Vagina (tissue), 2 donors: ENCODE data around the gene CBY3. TPM values are rescaled to one million over a fixed set of nuclear protein-coding genes. Genes with fewer than 3 reads are reported as not detected.
A peak's percentile ranks its signal among the peaks of the same experiment; 100 is the strongest.
"Not testable (repeated sequence)": the region's sequence is repeated elsewhere in the genome, so short reads cannot be mapped to it uniquely, and the experiment has no call there.

Experiments used
- DNase-seq, 2 donors: peaks; one replicate each; pipeline ENCODE4 v3.0.0-alpha.2; 2017; ENCODE audit errors: extremely low spot score in 2 of 2
- H3K27ac ChIP-seq: fragments of 200-600 bp; sonication (generic); one replicate; pipeline ENCODE4 v1.5.1; 2019
- H3K27me3 ChIP-seq: fragments of 200-600 bp; sonication (generic); one replicate; pipeline ENCODE4 v1.5.1; 2019
- H3K36me3 ChIP-seq, 2 donors: fragments of 200-600 bp; sonication (generic); one replicate each; pipeline ENCODE4 v1.5.1; 2017 to 2019
- H3K4me1 ChIP-seq: fragments of 200-600 bp; sonication (generic); one replicate; pipeline ENCODE4 v1.5.1; 2019
- H3K4me3 ChIP-seq, 2 donors: fragments of 200-600 bp; sonication (generic); 1 replicate in 1 of 2; 2 replicates in 1 of 2; pipeline ENCODE4 v1.5.1; 2016 to 2019
- H3K9me3 ChIP-seq: fragments of 200-600 bp; sonication (generic); one replicate; pipeline ENCODE4 v1.5.1; 2019
- CTCF ChIP-seq, 3 experiments: fragments of 450-650 bp in 2 of 3; fragments of 200-600 bp in 1 of 3; sonication (generic) in 1 of 3; IDR thresholded peaks; one replicate each; pipeline ENCODE4 v1.5.1; 2017 to 2019; ENCODE audit warnings: antibody characterized with exemption in 3 of 3, mild to moderate bottlenecking in 2 of 3, moderate library complexity in 2 of 3
- POLR2A ChIP-seq, 2 donors: fragments of 450-650 bp; IDR thresholded peaks; one replicate each; pipeline ENCODE4 v1.6.1; 2017; ENCODE audit warnings: antibody characterized with exemption in 2 of 2, mild to moderate bottlenecking in 2 of 2, moderate library complexity in 2 of 2
- POLR2AphosphoS5 ChIP-seq, 2 donors: sonication (generic); formaldehyde crosslinking; IDR thresholded peaks; one replicate each; pipeline ENCODE4 v1.9.0; 2017; ENCODE audit warnings: antibody characterized with exemption in 2 of 2, mild to moderate bottlenecking in 2 of 2, low read depth in 1 of 2; ENCODE audit not compliant: insufficient read depth in 1 of 2
- intact Hi-C: fragments of 100-400 bp; cut with DNase I; formaldehyde crosslinking; loops from one replicate; pipeline ENCODE4 v1.15.1; 2023
- total RNA-seq: library from RNA; depleted of rRNA; stranded (reverse); fragments of >200 nt; gene quantifications from one replicate; pipeline ENCODE4 v1.2.3, GENCODE V29; 2016

The CBY3 gene
- total RNA-seq, 1 donor from 2014 or later: not detected

- Histone ChIP-seq H3K9me3 (no peaks in the 10 kb centered on the region), H3K27me3 (no peaks in the 10 kb centered on the region), H3K4me3 (peak within 1 kb of the TSS; percentile 91 to 95), H3K27ac (peak within 1 kb of the TSS; percentile 96), H3K36me3 (no peaks in the 10 kb centered on the region), H3K4me1 (peaks cover 46% of the 10 kb centered on the region)
- intact Hi-C loops: loop anchor here (2.0 kb wide), 1 partner anchor 34 kb away; the partner anchor contains the start of gene MAML1
- TF ChIP-seq POLR2AphosphoS5 (IDR thresholded peaks at IDR 0.05; ENCODE audit: insufficient read depth in 1 of 2, low read depth in 1 of 2) (peak in 1 of 2 donors; percentile 75), POLR2A (IDR thresholded peaks at IDR 0.05) (peak; percentile 53 to 91), CTCF (IDR thresholded peaks at IDR 0.05) (no peak)
- DNase-seq: no peak
Measured at GRCh38 chr5:179698935-179699615, 18.2 kb upstream of the CBY3 start, which contains the start of gene CANX. Gene CANX, plus strand, starts transcription at chr5:179698967. Its CDS starts 6,715 bp downstream, at chr5:179705682.

GRCh38 chr5:179697993-179698934 is 17.4 kb upstream of the CBY3 start:
- Histone ChIP-seq H3K4me3 (peak overlapping the region; percentile 91 to 95), H3K27ac (peak overlapping the region; percentile 96), H3K9me3 (no peaks in the 10 kb centered on the region), H3K36me3 (no peaks in the 10 kb centered on the region), H3K4me1 (peaks cover 45% of the 10 kb centered on the region), H3K27me3 (no peaks in the 10 kb centered on the region)
- DNase-seq: peak; percentile 99
- TF ChIP-seq POLR2AphosphoS5 (IDR thresholded peaks at IDR 0.05; ENCODE audit: insufficient read depth in 1 of 2, low read depth in 1 of 2) (peak; percentile 64 to 95), CTCF (IDR thresholded peaks at IDR 0.05) (no peak), POLR2A (IDR thresholded peaks at IDR 0.05) (peak in 1 of 2 donors; percentile 74)
- intact Hi-C loops: loop anchor here (2.0 kb wide), 1 partner anchor 35 kb away; the partner anchor contains the start of gene MAML1

- intact Hi-C loops, H3K27me3 ChIP-seq, DNase-seq, H3K36me3 ChIP-seq, H3K9me3 ChIP-seq: not testable (repeated sequence)
- H3K4me3 ChIP-seq: peak overlapping the region; percentile 74 to 91
- peak overlapping the region; percentile 96 for H3K27ac ChIP-seq
- H3K4me1 ChIP-seq: peaks cover 38% of the 10 kb centered on the region
Measured at GRCh38 chr5:179697543-179697942, 16.7 kb upstream of the CBY3 start.

- peak overlapping the region; percentile 96 for H3K27ac ChIP-seq
- intact Hi-C loops: no loop called here
Measured at GRCh38 chr5:179697108-179697507, 16.3 kb upstream of the CBY3 start.

GRCh38 chr5:179696603-179697002 is 15.8 kb upstream of the CBY3 start:
- no peaks in the 10 kb centered on the region for H3K36me3 ChIP-seq
- peaks cover 31% of the 10 kb centered on the region for H3K4me1 ChIP-seq
- no peak overlapping the region for H3K27ac ChIP-seq
- no peak for TF ChIP-seq CTCF (IDR thresholded peaks at IDR 0.05)
- no peak for TF ChIP-seq POLR2A (IDR thresholded peaks at IDR 0.05)
- no peak for TF ChIP-seq POLR2AphosphoS5 (IDR thresholded peaks at IDR 0.05; ENCODE audit: insufficient read depth in 1 of 2, low read depth in 1 of 2)
- DNase-seq: no peak
- H3K9me3 ChIP-seq: no peaks in the 10 kb centered on the region
- intact Hi-C loops: no loop called here
- H3K27me3 ChIP-seq: no peaks in the 10 kb centered on the region
- H3K4me3 ChIP-seq: no peak overlapping the region

More at GRCh38 chr5:179697108-179697507, 16.3 kb upstream of the CBY3 start:
- H3K4me3 ChIP-seq: no peak overlapping the region
- DNase-seq: no peak
- H3K9me3 ChIP-seq: no peaks in the 10 kb centered on the region
- H3K4me1 ChIP-seq: peaks cover 36% of the 10 kb centered on the region
- H3K27me3 ChIP-seq: no peaks in the 10 kb centered on the region
- no peaks in the 10 kb centered on the region for H3K36me3 ChIP-seq
- TF ChIP-seq POLR2AphosphoS5 (IDR thresholded peaks at IDR 0.05; ENCODE audit: insufficient read depth in 1 of 2, low read depth in 1 of 2) (no peak), POLR2A (IDR thresholded peaks at IDR 0.05) (no peak)
